EH (cell line): Measurements from ENCODE around the gene ZNF597.

ENCODE experiments used
- DNase-seq: peaks from one replicate; pipeline ENCODE4 v3.0.0-alpha.2; 2015; ENCODE audit warnings: low read depth

ZNF597 gene, protein sequence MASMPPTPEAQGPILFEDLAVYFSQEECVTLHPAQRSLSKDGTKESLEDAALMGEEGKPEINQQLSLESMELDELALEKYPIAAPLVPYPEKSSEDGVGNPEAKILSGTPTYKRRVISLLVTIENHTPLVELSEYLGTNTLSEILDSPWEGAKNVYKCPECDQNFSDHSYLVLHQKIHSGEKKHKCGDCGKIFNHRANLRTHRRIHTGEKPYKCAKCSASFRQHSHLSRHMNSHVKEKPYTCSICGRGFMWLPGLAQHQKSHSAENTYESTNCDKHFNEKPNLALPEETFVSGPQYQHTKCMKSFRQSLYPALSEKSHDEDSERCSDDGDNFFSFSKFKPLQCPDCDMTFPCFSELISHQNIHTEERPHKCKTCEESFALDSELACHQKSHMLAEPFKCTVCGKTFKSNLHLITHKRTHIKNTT

DNA sequence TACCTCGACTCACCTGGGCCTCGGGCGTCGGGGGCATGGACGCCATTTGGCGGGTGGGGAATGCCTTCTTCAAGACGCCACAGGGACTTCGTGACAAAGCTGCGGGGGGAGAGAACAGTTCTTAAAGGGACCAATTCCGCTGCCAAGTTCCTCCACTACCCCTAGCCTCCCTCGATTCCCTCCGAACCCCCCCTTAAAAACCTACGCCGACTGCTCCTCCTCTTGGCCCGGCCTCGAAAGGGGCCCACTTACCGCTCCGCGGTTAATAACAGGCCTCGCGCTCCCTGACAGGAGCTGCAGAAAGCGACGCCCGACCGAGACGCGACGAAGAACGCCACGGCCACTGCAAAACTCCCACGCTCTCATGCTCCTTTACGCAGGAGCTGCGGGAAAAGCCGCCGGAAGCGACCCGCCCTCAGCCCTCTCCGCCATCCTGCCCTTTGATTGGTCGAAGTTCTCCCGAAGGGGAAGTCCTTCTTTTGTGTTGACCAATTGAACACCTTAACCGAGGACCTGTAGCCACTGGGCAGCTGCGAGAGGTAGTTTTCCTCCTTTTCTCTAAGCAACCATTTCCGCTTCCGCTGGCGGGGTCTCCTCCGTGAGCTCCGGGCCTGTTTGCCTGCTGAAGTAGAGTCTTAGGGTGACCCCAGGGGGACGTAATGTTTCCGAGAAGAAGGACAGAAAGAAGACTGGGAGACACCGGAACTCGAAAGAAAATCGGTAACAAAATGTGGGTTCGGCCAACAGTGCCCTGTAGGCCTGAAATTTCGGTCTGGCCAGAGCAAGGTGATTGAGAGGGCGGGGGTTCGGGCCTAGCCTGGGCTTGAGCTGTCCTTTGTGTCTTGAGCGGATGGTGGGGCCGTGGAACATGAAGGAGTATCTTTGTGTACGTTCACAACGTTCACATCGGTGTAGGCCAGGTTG lies at the start of gene ZNF597, which contains the start of gene NAA60:
Gene ZNF597 (minus strand): TSS at position 397 of the 924 bp plus-strand sequence. CDS start 351 bp downstream, at position 46.
Gene NAA60 (plus strand): TSS at position 573 of the 924 bp plus-strand sequence. CDS start 32,548 bp downstream, outside the sequence.
- peak; percentile 95 for DNase-seq

DNA sequence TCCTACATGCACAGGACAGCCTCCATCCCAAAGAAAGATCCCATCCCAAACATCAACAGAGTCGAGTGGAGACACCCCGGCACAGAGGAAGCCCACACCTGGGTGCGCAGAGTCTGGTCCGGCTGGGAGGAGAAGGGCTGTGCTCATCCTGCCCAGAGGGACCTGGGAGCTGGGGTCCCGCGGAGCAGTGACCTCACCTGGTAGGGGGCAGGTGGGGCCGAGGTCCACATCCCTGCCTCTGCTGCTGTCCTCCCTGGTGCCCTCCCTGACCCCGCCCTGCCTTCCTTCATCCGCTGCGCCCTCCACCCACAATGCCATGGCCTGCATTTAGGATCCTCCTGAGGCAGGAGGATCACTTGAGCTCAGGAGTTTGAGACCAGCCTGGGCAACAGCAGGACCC lies 49.1 kb upstream of the ZNF597 start:
- no peak for DNase-seq

DNA sequence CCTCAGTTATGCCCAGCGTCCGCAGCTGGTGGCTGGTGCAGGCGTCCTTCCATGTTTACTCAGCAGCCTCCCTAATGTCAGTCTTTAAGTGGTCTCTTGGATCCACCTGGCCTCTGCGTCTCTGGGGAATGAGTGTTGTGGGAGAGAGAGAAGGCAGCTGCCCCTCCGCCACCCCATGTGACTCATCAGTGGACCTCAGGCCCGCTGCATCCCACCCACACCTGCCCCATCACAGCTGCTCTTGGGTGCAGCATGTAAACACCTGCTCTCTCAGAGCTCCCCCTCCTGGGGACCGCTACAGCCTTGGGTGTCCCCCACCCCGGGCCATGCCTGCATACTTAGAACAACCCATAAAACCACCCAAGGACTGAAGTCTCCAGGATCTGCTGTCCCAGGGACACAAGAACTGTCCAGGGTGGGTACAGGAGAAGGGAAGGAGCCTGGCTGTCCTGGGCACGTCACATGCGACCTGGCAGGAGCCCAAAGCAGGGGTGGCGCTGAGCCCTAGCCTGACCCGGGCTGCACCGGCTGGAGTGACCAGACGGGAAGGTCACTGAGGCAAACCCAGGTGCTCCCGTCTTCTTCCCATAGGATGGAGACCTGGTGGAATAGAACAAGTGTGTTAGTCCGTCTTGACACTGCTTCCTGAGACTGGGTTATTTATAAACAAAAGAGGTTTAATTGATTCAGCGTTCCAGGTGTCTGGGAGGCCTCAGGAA lies 47.8 kb upstream of the ZNF597 start:
- DNase-seq = no peak

DNA sequence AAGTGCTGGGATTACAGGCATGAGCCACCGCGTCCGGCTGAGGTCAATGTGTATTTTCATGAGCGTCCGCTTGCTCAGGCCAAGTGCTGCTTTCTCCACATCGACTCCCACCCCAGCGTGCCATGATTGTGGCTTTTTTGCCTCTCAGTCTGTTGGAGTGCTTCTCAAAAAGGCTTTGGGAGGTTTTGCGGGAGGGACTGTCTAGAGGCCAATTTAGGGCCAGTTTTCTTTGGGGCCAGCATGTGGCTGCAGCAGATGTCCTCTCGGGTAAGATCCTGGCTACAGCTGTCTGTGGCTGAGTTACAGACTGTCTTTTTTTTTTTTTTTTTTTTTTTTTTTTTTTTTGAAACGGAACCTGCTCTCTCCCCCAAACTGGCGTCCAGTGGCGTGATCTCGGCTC lies 45.5 kb upstream of the ZNF597 start:
- no peak for DNase-seq

DNA sequence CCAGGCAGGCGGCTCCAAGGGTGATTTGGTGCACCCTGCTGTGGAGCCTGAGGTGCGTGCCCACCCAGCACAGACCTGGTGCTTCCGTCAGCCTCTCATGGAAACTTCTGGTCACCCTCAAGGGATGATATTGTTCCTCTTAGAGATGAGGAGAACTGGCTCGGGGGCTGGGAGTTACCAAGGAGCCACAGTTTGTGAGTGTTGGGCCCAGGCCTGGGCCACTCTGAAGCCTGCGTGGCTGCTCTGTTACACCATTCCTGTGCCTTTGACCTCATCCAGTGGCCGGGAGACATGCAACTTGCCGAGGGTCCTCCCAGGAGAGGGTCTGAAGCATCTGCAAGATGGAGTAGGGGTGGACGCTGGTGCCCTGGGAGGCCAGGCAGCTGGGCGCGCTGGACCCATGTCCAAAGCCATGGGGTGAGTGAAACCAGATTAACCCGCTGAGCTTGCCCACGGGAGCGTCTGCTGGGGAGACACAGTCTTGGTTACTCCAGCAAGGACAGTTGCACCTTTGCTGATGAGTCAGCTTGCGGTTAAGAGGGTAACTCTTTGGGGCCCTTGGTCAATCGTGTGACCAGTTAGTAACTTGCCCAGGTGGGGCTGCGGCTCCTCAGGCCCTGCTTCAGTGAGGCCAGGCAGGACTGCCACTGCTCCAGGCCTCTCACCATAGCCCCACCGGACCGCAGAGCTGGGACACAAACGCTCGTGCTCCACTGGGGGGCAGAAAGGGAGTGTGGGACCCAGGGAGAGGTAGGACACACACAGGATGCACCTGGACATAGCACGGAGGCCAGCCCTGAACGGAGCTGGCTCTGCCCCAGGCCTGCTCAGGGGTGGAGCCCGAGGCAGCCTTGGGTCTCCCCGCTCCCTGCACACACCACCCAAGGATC lies 44.5 kb upstream of the ZNF597 start:
- no peak for DNase-seq

DNA sequence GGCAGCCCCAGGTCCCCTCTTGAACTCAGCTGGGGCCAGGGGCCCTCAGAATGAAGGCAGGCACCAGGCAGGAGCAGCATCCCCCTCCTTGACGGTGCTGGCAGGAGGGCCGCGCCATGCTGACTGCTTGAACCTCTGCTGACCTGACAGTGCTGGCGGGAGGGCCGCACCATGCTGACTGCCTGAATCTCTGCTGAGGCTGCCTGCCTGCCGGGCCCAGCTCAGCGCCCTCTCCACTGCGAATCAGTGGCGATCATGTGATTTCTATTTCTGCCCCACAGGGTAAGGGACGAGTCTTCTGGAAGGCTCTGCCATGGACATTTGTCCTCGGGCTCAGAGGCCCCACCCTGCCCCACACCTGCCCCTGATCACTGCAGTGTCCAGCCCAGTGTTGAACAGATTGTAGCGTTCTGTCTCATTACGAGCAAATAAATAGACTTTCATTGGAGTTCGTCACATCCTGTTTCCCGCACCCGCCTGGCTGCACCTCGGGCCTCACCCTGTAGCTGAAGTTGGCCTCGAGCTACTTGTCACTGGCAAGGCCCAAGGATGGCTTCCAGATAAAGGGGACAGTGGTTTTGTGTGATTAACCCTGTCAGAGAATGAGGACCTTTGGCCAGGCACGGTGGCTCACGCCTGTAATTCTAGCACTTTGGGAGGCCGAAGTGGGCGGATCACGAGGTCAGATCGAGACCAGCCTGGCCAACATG lies 43.4 kb upstream of the ZNF597 start:
- DNase-seq = no peak

DNA sequence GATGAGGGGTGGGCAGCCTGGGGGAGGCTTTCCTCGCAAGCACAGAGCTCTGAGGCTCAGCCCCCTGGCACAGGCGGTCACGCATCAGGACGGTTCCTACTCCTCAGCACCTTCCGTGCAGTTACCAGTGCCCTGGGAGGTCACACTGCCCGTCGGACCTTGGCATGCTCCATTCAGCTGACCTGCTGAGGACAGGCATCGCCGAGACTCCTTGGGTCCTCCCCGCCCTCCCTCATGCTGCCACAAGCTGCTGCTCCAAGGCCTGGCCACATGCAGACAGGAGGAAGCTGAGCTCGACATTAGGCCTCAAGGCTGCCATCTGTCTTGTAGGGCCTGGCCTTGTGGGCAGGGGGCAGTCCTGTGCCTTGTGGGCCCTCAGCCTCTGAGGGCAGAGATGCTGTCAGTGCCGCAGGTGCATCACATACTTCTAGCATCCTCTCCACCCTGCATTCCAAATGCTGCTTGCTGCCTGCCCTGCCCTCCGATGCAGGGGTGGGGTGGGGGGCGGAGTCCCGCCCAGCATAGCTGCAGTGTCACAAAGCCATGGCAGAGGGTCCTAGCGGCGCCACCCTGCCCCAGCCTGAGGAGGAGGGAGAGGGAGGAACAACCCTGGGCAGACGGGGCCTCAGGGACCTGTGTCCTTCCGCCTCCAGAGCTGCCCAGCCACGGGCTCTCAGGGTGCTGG lies 42.7 kb upstream of the ZNF597 start:
- DNase-seq = no peak

DNA sequence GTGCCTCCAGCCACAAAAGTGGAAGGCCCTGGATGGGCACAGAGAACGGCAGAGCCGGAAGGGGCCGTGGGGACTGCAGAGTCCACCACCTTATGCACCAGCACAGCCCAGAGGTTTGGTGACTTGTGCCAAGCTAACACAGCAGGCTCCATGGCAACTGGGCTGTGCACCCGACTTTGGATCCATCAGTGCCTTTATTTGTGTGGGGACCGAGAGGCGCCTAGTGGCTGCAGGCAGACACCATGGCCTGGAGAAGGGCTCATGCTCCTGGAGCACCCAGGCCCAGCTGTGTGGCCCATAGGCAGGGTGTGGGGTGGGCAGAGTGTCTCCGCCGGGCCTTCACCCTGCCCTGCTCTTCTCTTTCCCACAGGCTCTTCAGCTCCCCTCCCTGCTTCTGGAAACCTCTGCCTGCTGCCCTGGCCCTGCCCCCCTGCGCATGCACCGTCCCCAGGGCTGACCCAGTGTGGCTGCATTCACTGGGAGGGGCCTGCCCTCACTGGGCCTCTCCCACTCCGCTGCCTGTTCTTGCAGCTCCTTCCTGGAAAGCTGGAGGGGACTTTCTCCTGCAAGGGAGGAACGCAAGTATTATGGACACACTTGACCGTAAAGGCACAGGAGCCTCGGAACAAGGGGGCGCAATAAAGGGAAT lies 41.9 kb upstream of the ZNF597 start:
- no peak for DNase-seq

DNA sequence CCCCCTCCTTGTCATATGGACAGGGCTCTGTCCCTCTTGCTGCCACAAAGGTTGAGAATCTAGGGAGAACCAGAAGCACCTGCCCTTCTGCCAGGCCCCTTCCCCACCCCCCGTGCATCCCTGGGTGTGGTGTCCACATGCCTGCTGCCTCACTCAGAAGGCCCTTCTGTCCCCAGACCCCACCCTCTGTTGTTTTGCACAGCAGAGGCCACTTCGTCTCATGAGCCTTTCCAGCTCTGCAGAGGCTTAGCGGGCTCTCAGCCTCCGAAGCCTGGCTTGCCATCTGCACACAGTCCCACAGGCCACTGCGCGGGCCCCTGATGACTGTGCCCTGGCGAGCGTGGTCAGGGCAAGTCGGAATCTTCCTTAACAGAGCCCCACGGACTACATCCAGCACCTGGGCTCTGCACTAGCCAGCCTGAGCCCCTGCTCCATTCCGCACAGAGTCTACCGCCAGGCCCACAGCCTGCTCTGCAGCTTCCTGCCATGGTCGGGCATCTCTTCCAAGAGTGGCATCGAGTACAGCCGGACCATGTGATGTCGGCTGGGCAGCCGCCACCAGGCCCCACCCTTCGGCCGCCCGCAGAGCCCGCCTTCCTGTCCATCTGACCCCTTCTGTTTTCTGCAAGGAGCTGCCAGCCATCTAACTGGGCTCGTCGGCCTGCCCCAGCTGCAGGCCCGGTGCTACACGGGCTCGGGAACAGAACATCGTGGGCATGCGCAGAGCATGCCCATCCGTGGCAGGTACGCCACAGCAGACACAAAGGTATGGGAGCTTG lies 41.2 kb upstream of the ZNF597 start:
- no peak for DNase-seq

DNA sequence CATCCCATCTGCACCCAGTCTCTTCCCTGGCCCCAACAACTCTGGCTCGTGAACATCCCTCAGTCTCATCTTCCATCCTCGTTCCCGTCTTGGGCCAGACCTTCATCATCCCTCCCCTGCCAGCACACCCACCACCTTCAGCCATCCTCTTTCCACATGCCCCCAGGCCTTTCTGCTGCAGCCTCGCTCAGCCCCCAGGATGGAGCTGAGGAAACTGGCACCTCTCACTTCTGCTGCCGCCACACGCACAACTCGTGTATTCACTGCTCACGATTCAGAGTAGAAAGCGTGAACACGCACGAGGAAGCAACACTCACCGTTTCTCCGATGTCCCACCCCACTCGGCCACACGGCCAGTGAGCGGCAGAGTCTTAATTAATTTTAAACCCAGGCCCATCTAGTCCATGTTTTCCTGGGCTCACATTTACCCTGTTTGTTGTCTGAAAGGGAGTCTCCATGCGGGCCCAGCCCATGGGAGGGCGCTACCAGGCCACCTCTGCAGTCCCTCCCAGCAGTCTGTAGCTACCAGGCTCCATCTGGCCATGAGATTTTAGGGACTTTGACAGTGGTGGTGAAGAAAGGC lies 39.4 kb upstream of the ZNF597 start:
- no peak for DNase-seq

DNA sequence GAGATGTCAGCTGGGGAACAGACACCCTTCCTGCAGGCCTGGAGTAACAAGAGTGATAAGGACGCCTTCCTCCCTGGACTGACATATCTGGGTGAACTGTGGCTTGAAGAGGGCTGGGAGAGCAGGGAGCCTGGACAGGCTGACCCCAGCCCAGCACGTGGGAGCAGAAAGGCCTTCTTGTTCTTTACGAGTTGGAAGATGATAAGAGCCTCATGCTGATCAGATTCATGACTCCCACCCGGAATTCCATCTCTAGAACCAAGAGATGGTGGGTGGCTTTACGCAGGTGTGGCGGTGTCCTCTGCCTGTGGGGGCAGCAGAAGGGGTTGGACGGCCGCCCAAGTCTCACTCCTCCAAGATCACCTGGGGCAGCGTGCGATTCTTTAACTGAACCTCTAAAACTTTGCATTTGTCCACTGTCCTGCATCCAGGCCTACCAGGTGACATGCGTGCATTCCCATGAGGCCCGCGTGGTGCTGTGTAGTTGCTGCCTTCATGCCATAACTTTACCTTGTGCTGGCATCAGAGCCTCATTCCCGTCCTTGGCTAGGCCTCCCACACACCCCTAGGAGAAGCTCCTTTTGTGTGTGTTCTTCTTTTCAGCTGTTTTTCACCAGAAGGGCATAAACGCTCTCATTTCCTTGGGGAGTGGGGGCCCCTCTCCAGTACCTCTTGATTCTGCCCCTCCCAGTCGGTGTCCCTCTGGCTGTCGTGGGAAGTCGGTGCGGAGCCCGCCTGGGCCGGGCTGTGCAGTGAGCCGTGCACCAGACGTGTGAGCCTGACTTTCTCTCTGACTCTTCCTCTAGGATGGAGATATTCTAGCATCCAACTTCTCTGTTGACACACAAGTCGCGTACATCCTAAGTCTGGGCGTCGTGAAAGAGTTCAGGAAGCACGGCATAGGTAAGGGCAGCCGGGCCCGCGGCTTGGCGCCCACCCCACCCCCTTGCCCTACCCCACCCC lies 38.7 kb upstream of the ZNF597 start:
- no peak for DNase-seq

DNA sequence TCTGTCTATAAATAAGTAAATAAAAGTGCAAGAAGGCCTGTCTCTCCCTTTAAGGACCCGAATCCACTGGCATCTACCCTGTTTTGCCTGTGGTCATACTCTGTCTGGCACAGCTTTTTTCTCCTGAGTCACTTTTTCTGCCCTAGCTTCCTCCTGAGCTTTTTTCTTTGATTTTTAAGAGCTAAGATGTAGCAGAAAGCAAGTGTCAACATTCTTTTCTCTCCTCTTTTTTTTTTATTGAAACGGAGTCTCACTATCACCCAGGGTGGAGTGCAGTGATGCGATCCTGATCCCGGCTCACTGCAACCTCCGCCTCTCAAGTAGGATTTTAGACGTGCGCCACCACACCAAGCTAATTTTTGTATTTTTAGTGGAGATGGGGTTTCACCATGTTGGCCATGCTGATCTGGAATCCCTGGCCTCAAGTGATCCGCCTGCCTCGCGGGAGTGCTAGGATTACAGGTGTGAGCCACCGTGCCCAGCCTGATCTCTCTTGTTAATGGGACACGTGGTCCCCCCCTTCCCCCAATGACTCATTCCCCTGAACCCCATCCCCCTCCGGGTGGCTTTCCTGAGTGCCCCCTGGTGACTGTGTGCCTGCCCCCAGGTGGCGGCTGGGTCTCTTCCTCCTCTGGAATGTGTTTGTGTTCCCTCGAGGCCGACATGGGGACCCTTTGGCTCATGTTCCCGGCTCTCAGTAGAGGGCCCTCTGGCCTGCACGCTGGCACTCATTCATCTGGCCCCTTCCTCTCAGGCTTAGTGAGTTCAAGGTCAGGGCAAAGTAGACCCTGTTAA lies 37.8 kb upstream of the ZNF597 start:
- DNase-seq = peak; percentile 22

DNA sequence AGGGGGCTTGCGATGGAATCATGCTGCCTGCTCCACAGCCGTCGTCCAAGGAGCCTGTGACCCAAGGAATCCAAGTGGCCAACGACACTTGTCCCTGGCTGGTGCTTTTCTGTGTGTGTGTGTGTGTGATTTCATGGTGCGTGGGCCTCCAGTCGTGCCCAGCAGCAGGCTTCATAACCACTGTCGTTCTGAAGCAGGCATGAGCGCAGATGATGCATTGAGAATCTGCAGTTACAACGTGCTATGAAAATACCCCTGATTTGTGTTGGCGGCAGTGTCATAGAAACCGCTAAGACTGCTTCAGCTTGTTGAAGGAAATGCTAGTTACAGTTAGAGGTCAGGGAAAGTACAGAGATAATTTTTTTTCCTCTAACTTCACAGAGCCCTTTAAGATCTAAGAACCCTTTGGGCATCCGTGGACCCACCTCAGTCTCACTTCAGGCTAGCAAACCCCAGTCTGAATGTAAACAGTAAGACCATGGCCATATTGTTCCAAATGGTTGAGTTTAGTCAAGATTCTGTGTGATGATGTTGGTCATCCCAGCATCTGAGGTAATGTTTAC lies 36.4 kb upstream of the ZNF597 start:
- DNase-seq = no peak

DNA sequence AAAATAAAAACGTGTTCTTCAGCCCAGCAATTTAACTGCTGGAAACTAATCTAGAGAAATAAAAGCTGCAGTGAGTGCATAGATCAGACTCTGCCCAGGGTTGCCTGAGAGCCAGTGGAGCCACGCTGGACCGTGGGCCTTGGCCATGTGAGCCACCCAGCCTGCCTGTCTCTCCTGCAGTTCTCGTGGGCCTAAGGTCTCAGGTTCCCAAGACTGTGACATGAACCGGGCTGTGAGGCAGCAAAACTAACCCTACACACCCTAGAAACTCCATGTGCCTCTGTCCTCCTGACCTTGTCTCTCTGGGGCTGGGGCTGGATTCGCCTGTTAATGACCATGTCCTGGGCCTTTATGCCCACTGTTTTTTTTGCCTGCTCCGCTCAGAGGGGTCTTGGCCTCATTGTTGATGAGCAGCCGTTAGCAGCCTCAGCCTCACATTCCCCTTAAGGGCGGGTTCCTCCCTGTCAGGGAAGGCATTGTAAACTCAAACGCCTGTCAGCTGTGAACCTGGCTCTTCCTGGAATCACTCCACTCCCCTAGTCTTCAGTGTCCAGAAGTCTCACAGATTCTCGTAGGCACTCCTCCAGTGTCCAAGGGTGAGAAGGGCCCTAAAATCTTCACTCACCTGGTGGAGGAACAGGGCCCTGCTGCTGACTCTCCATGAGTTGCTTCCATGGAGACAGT lies 35.1 kb upstream of the ZNF597 start:
- DNase-seq = no peak

DNA sequence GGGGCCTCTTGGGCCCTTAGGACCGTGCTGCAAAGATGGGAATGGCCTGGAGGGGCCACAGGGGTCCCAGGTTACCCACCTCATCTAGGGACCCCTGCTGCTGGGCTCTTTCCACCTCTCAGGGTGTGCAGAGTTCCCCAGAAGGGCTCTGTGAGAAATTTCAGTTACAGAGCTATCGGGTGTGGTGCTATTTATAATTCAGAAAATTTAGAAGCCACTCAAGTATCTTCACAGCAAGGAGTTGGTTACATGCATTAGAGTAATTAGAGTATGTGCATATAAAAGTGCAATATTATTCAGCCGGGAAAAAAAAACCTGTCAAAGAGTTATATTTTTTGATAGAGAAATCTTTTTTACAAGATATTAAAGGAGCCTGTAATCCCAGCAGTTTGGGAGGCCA lies 33.1 kb upstream of the ZNF597 start:
- DNase-seq = no peak
